ENCODE results near the gene ABCA2. TPM values are rescaled to one million over a fixed set of nuclear protein-coding genes. Genes with fewer than 3 reads are reported as not detected.

Gene ABCA2
- polyA plus RNA-seq, 1 of the 3 experiments (the other 2 are of a cell fraction) = 34.7 TPM

GRCh38 chr9:136984464-136985026 is 43.5 kb downstream of the ABCA2 start:
- no peak overlapping the region for H2AFZ ChIP-seq (ENCODE audit: low read depth)
- H3K9me2 ChIP-seq = no peaks in the 10 kb centered on the region
- H3K4me2 ChIP-seq = no peak overlapping the region
- peaks cover 0 to 5% of the 10 kb centered on the region in 2 experiments; a peak in 1 of 4 replicates for H3K4me1 ChIP-seq (ENCODE audit: control insufficient read depth in 1 of 2, insufficient read depth in 2 of 2, low read depth in 1 of 2, low read length in 1 of 2)
- no peak for TF ChIP-seq FOXM1 (IDR thresholded peaks at IDR 0.05; ENCODE audit: low read depth)
- TF ChIP-seq NFIC (IDR thresholded peaks at IDR 0.05; ENCODE audit: borderline replicate concordance) = no peak
- no peak for TF ChIP-seq FOXJ3 (CRISPR knock-in tag; IDR thresholded peaks at IDR 0.05)
- TF ChIP-seq USF1 (IDR thresholded peaks at IDR 0.05; ENCODE audit: borderline replicate concordance, low read depth) = no peak
- TF ChIP-seq EP300 (IDR thresholded peaks at IDR 0.05; ENCODE audit: borderline replicate concordance in 1 of 2, low read depth in 1 of 2, low read length in 1 of 2) = no peak
- TF ChIP-seq CTCF (IDR thresholded peaks at IDR 0.05) = no peak
- TF ChIP-seq TAF1 (IDR thresholded peaks at IDR 0.05; ENCODE audit: borderline replicate concordance, low read depth, low read length) = no peak
- TF ChIP-seq GABPA (IDR thresholded peaks at IDR 0.05; ENCODE audit: low read depth) = no peak
- TF ChIP-seq RXRA (IDR thresholded peaks at IDR 0.05; ENCODE audit: borderline replicate concordance, low read depth) = no peak
- TF ChIP-seq CHD2 (IDR thresholded peaks at IDR 0.05; ENCODE audit: low read length, partially characterized antibody) = no peak
- no peak for TF ChIP-seq FOSL2 (IDR thresholded peaks at IDR 0.05; ENCODE audit: borderline replicate concordance, low read depth)
- TF ChIP-seq MEF2A (IDR thresholded peaks at IDR 0.05; ENCODE audit: borderline replicate concordance, low read depth) = no peak
- TF ChIP-seq ZBTB33 (IDR thresholded peaks at IDR 0.05; ENCODE audit: borderline replicate concordance, low read depth) = no peak
- TF ChIP-seq POLR2AphosphoS5 (IDR thresholded peaks at IDR 0.05; ENCODE audit: low read depth, low read length) = no peak
- no peak for TF ChIP-seq NRF1 (IDR thresholded peaks at IDR 0.05; ENCODE audit: low read depth, low read length)
- no peak for TF ChIP-seq RAD21 (IDR thresholded peaks at IDR 0.05; ENCODE audit: low read length)
- TF ChIP-seq TCF12 (IDR thresholded peaks at IDR 0.05) = no peak
- 58% methylated on average over 5 of the region's 29 CpGs for WGBS (ENCODE audit: low lambda C conversion rate)
- H3F3A ChIP-seq (replicated peaks; ENCODE audit: insufficient read depth) = peaks cover 1% of the 10 kb centered on the region
- H3K79me2 ChIP-seq (ENCODE audit: insufficient read depth) = no peaks in the 10 kb centered on the region
- no peaks in the 10 kb centered on the region for H3K9me3 ChIP-seq
- H3K9ac ChIP-seq = no peak overlapping the region
- DNase-seq = no peak
- H4K20me1 ChIP-seq (ENCODE audit: insufficient read depth) = no peaks in the 10 kb centered on the region
- no peak overlapping the region for H3K27ac ChIP-seq (ENCODE audit: low read depth in 2 of 2, low read length in 1 of 2)
- no peaks in the 10 kb centered on the region for H3K27me3 ChIP-seq (ENCODE audit: insufficient read depth)
- no peak overlapping the region for H3K4me3 ChIP-seq (ENCODE audit: low read depth in 2 of 2, low read length in 1 of 2)
- ChIA-PET POLR2A (no interaction called here), CTCF (no interaction called here)
- no peaks in the 10 kb centered on the region for H3K36me3 ChIP-seq (replicated peaks in 1 of 2; ENCODE audit: control insufficient read depth in 1 of 2, insufficient read depth in 2 of 2, low read length in 1 of 2)

All from SK-N-SH (cell line).